Ovary (tissue), 9 donors: Measurements from ENCODE around the gene PLEKHJ1. TPM values are rescaled to one million over a fixed set of nuclear protein-coding genes. Genes with fewer than 3 reads are reported as not detected.
A peak's percentile ranks its signal among the peaks of the same experiment; 100 is the strongest.

Experiments used
- DNase-seq, 5 donors: peaks; one replicate each; pipeline ENCODE4 v3.0.0-alpha.2; 2019 to 2020
- H3K27ac ChIP-seq, 2 donors: fragments of 200-600 bp; one replicate each; pipeline versions ENCODE4 v1.5.1 to v1.8.0; 2019 to 2022
- H3K27me3 ChIP-seq: fragments of 200-600 bp; one replicate; pipeline ENCODE4 v1.8.0; 2022
- H3K36me3 ChIP-seq: fragments of 200-600 bp; sonication (generic); one replicate; pipeline ENCODE4 v1.5.1; 2019
- H3K4me1 ChIP-seq: one replicate; pipeline ENCODE4 v1.8.1; 2013; ENCODE audit warnings: mild to moderate bottlenecking, moderate library complexity; ENCODE audit not compliant: insufficient read depth
- H3K4me3 ChIP-seq: fragments of 200-600 bp; sonication (generic); one replicate; pipeline ENCODE4 v1.5.1; 2017
- H3K9me3 ChIP-seq, 2 donors: fragments of 200-600 bp in 1 of 2; sonication (generic) in 1 of 2; one replicate each; pipeline versions ENCODE4 v1.5.1 to v1.8.1; 2013 to 2019; ENCODE audit warnings: mild to moderate bottlenecking in 1 of 2, moderate library complexity in 1 of 2
- EP300 ChIP-seq: sonication (generic); formaldehyde crosslinking; IDR thresholded peaks from one replicate; pipeline ENCODE4 v1.6.1; 2017; ENCODE audit warnings: antibody characterized with exemption
- POLR2A ChIP-seq: fragments of 450-650 bp; IDR thresholded peaks from one replicate; pipeline ENCODE4 v1.6.1; 2017; ENCODE audit warnings: antibody characterized with exemption, mild to moderate bottlenecking, moderate library complexity
- WGBS, 3 donors: extraction: QIAGEN DNeasy Blood & Tissue Kit in 1 of 3; methylation state at CpG; one replicate each; pipeline versions ENCODE4 v1.1.5 to v1.1.7; 2013 to 2017; 5-methylcytosine and 5-hydroxymethylcytosine counted together
- intact Hi-C, 4 donors: fragments of 100-400 bp; cut with DNase I; formaldehyde crosslinking; loops; one replicate each; pipeline versions ENCODE4 v1.11.0 to v1.15.1; 2022 to 2023
- polyA plus RNA-seq, 2 donors: library from polyadenylated mRNA; stranded (reverse); fragments of 200-250 nt in 1 of 2; fragments of 350-450 nt in 1 of 2; fragmentation: Illumina TruSeq in 1 of 2; extraction: RNeasy Lipid Tissue Mini Kit (QIAGEN cat#74804) in 1 of 2; gene quantifications; one replicate each; pipeline ENCODE4 v1.2.3, GENCODE V29; 2013 to 2014
- total RNA-seq, 7 donors: library from RNA; depleted of rRNA in 2 of 7; stranded (reverse); fragments of >200 nt in 2 of 7; fragmentation: NEBNext Ultra II Directional in 3 of 7; extraction: Animal tissue kit (Norgen Biotek cat#: 25700) in 3 of 7; gene quantifications; one replicate each; pipeline versions ENCODE4 v1.1.0 to v1.2.4, GENCODE V29; 2016 to 2023
- TF ChIP-seq, protein P1 (sequence below), 3 donors: fragments of 450-650 bp in 2 of 3; fragments of 200-600 bp in 1 of 3; IDR thresholded peaks; one replicate each; pipeline versions ENCODE4 v1.5.1 to v1.8.0; 2016 to 2022; ENCODE audit warnings: antibody characterized with exemption in 3 of 3, mild to moderate bottlenecking in 1 of 3
- donor health status: DM: no; HTN: no; CAD: no; lungs with moderate emphysema.
- donor health status: DM: no; HTN: no; CAD: no.
- donor health status: Bipolar disorder and iron deficiency.
- donor health status: DM: yes; HTN: yes; CAD: no.
- donor health status: DM: no; HTN: no; CAD: no.
- donor health status: DM: yes; HTN: yes; CAD: no.

Gene PLEKHJ1
- total and polyA plus RNA-seq, 9 donors = 17.1 to 57.9 (median 46.8) TPM

DNA sequence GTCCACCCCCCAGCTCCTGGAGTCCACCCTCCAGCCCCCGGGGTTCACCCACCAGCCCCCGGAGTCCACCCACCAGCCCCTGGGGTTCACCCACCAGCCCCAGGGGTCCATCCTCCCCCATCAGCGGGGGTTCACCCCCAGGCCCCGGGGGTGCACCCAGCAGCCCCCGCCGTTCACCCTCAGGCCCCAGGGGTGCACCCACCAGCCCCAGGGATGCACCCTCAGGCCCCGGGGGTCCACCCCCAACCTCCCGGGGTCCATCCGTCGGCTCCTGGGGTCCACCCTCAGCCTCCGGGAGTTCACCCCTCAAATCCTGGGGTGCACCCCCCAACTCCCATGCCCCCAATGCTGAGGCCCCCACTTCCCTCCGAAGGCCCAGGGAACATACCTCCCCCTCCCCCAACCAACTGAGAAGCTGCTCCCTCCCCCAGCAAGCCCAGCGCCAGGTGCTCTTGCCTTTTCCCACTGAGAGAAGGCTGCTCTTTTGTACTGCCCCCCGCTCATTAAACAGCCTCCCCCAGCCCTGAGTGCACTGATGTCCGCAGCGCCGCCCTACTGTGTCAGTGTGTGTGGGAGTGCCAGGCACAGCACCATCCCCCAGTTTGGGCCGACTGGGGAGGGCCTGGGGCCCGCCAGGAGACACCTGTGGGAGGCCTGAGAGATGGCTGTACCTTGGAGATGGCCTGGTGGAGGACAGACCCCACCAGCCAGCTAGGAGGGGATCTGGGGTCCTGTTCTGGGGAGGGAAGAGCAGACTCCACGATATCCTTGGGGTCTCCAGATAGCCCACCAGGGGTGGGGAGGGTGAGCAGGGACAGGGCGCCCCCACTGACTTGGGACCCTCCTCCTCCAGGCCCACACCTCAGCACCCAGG, 12.2 kb upstream of the PLEKHJ1 start:
- 75 to 78% (median 75%) methylated on average over 16 to 21 of the region's 21 CpGs for WGBS, 3 donors

DNA sequence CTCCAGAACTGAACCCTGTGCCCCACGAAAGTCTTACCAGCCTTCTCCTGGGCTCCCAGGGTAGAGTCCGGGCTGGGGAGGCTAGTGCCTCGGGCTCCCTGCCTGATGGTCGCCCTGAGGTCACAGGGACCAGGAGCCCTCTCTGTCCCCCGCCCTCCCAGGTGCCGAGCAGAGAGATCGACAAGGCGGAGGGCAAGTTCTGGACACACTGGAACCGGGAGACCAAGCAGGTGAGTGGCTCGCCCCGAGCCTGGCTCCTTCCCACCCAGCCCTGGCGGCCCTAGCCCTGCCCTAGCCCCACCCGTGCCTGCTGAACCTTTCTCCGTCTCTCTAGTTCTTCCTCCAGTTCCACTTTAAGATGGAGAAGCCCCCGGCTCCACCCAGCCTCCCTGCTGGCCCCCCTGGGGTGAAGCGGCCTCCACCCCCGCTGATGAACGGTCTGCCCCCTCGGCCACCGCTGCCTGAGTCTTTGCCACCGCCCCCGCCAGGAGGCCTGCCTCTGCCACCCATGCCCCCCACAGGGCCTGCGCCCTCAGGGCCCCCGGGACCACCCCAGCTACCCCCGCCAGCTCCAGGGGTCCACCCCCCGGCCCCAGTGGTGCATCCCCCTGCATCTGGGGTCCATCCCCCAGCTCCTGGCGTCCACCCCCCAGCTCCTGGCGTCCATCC, 11.4 kb upstream of the PLEKHJ1 start:
- Histone ChIP-seq H3K4me3 (no peak overlapping the region), H3K27ac (no peak overlapping the region), H3K27me3 (peaks cover 8% of the 10 kb centered on the region), H3K4me1 (peaks cover 15% of the 10 kb centered on the region), H3K36me3 (no peaks in the 10 kb centered on the region), H3K9me3 (no peaks in the 10 kb centered on the region)
- 85 to 88% (median 87%) methylated on average over 22 to 28 of the region's 28 CpGs for WGBS, 3 donors
- intact Hi-C loops = loop anchor here in 1 of 4 donors (10.0 kb wide), 1 partner anchor 367 kb away; no protein-coding TSS in a partner anchor
- no peak for TF ChIP-seq EP300
- TF ChIP-seq, protein P1, sequence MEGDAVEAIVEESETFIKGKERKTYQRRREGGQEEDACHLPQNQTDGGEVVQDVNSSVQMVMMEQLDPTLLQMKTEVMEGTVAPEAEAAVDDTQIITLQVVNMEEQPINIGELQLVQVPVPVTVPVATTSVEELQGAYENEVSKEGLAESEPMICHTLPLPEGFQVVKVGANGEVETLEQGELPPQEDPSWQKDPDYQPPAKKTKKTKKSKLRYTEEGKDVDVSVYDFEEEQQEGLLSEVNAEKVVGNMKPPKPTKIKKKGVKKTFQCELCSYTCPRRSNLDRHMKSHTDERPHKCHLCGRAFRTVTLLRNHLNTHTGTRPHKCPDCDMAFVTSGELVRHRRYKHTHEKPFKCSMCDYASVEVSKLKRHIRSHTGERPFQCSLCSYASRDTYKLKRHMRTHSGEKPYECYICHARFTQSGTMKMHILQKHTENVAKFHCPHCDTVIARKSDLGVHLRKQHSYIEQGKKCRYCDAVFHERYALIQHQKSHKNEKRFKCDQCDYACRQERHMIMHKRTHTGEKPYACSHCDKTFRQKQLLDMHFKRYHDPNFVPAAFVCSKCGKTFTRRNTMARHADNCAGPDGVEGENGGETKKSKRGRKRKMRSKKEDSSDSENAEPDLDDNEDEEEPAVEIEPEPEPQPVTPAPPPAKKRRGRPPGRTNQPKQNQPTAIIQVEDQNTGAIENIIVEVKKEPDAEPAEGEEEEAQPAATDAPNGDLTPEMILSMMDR (IDR thresholded peaks at IDR 0.05) = no peak
- no peak for TF ChIP-seq POLR2A
- no peak for DNase-seq

More for the DNA sequence above, 12.2 kb upstream of the PLEKHJ1 start:
- Histone ChIP-seq H3K27ac (no peak overlapping the region), H3K4me1 (peaks cover 17% of the 10 kb centered on the region), H3K27me3 (peaks cover 16% of the 10 kb centered on the region), H3K4me3 (no peak overlapping the region), H3K36me3 (no peaks in the 10 kb centered on the region), H3K9me3 (no peaks in the 10 kb centered on the region)
- intact Hi-C loops = loop anchor here in 1 of 4 donors (10.0 kb wide), 1 partner anchor 366 kb away; no protein-coding TSS in a partner anchor
- no peak for TF ChIP-seq EP300
- TF ChIP-seq, protein P1 (IDR thresholded peaks at IDR 0.05) = no peak
- TF ChIP-seq POLR2A = no peak
- DNase-seq = no peak

DNA sequence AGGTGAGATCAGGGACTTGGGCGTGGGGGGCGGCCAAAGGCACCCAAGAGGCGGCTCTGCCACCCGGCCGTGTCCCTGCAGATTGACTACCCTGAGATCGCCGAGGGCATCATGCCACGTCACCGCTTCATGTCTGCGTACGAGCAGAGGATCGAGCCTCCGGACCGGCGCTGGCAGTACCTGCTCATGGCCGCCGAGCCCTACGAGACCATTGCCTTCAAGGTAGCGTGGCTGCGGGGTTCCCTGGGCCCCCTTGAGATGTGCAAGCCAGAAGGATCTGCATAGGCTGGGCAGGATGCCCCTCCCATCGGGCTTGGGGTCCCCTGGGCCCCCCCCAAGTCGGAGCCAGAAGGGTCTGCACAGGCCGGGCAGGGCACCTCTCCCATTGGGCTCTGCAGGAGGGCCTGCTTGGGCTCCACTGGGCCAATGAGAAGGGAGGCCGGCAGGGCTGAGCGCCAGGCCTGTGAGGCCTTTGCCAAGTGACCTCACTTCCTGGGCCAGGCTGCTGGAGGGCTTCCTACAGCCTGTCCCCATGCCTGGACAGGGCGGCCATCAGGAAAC, 10.8 kb upstream of the PLEKHJ1 start:
- Histone ChIP-seq H3K4me1 (peaks cover 15% of the 10 kb centered on the region), H3K36me3 (no peaks in the 10 kb centered on the region), H3K27ac (no peak overlapping the region), H3K9me3 (no peaks in the 10 kb centered on the region), H3K27me3 (peaks cover 3% of the 10 kb centered on the region), H3K4me3 (no peak overlapping the region)
- TF ChIP-seq POLR2A = no peak
- no peak for TF ChIP-seq EP300
- whole genome bisulfite sequencing, 3 donors = 76 to 78% (median 78%) methylated on average over 23 to 26 of the region's 26 CpGs
- intact Hi-C loops = loop anchor here in 1 of 4 donors (10.0 kb wide), 1 partner anchor 368 kb away; no protein-coding TSS in a partner anchor
- peak in 1 of 5 donors; percentile 79 for DNase-seq

DNA sequence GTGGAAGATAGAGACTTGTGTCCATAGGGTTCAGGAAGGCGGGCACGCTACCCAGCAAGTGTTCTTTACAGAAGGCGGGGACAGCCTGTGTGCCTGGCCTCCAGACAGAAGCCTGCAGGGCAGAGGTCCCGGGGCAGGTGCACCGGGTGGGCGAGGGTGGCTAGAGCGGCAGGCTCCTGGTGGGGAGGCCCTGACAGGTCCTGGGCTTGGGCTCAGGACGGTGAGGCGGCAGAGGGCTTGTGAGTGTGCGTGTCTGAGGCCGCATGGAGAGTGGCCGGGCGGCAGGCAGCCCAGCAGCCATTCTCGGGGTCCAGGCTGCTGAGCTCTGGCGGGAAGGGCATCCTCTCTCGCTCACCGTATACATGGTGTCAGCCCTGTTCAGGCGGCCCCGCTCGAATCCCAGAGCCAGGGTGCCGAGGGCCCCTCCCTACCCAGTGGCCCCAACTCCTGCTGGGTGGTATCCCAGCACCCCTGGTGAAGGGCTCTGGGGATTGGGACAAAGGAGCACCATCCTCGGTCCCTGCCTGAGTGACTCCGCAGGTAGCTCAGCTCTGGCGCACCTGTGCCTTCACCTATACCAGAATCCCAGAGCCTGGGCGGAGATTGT, 10.0 kb upstream of the PLEKHJ1 start:
- DNase-seq = no peak

More for the DNA sequence above, 10.0 kb upstream of the PLEKHJ1 start:
- H3K9me3 ChIP-seq = no peaks in the 10 kb centered on the region
- H3K27ac ChIP-seq = no peak overlapping the region
- intact Hi-C loops = loop anchor here in 1 of 4 donors (10.0 kb wide), 1 partner anchor 369 kb away; no protein-coding TSS in a partner anchor
- H3K36me3 ChIP-seq = no peaks in the 10 kb centered on the region
- TF ChIP-seq, protein P1 (IDR thresholded peaks at IDR 0.05) = no peak
- TF ChIP-seq EP300 (no peak), POLR2A (no peak)
- WGBS, 3 donors = 91 to 94% (median 91%) methylated on average over 24 to 25 of the region's 25 CpGs
- no peak overlapping the region for H3K4me3 ChIP-seq
- H3K4me1 ChIP-seq = peaks cover 12% of the 10 kb centered on the region
- no peaks in the 10 kb centered on the region for H3K27me3 ChIP-seq
